HCT116 (cell line): ENCODE measurements around the gene ARHGAP28. TPM values are rescaled to one million over a fixed set of nuclear protein-coding genes. Genes with fewer than 3 reads are reported as not detected.

Experiments used
- ATAC-seq: fragments of 200-7000 bp; cut with Tn5 transposase; 2 replicates; pipeline ENCODE4 v1.9.1; 2020; ENCODE audit warnings: mild to moderate bottlenecking, moderate library complexity
- BruUV-seq: library from RNA; stranded (reverse); fragments of 400-500 nt; replicated peaks from 2 replicates; lab custom pipeline; 2021; lab: Mats Ljungman, UMichigan
- CTCF ChIA-PET: fragments of 300-600 bp; sonication (Branson Sonifier 250); formaldehyde crosslinking; loops from one replicate; lab custom pipeline; 2021; ENCODE audit warnings: antibody characterized with exemption; lab: Charles Lee
- POLR2A ChIA-PET: fragments of 300-600, 350-600 bp; sonication (Branson Sonifier 250); formaldehyde crosslinking; loops from one replicate; lab custom pipeline; 2021; ENCODE audit warnings: antibody characterized with exemption; lab: Charles Lee
- RAD21 ChIA-PET, 2 experiments: fragments of 300-600 bp; sonication (Branson Sonifier 250); formaldehyde crosslinking; loops; one replicate each; lab custom pipeline; 2023; ENCODE audit warnings: low total read pairs in 2 of 2; ENCODE audit not compliant: uncharacterized antibody in 2 of 2, unreplicated experiment in 2 of 2, low non-redundant PET in 1 of 2; lab: Charles Lee
- DNase-seq: peaks from one replicate; pipeline ENCODE4 v3.0.0-alpha.2; 2010; ENCODE audit warnings: low read depth, low spot score
- H2AFZ ChIP-seq: fragments of 200-600 bp; shearing (Covaris generic), sonication (generic); 2 replicates; pipeline ENCODE4 v1.6.1; 2017; ENCODE audit warnings: low read depth, mixed run types, mixed read lengths, antibody characterized with exemption, low read length; ENCODE audit not compliant: poor library complexity, severe bottlenecking
- H3K27ac ChIP-seq: 2 replicates; pipeline ENCODE4 v1.5.1; 2012; ENCODE audit warnings: low read depth, low read length
- H3K27me3 ChIP-seq: fragments of 200-600 bp; sonication (generic); 2 replicates; pipeline ENCODE4 v1.6.1; 2016; ENCODE audit warnings: mixed run types, low read length, mixed read lengths; ENCODE audit not compliant: insufficient read depth
- H3K36me3 ChIP-seq, 2 experiments: fragments of 200-500 bp in 1 of 2; fragments of 200-600 bp in 1 of 2; sonication (Bioruptor generic) in 1 of 2; sonication (generic) in 1 of 2; 2 replicates each; pipeline versions ENCODE4 v1.5.1 to v1.6.1; 2014 to 2016; ENCODE audit warnings: low read length in 2 of 2, inconsistent platforms in 1 of 2, mixed read lengths in 1 of 2, mixed run types in 1 of 2; ENCODE audit not compliant: insufficient read depth in 2 of 2, control insufficient read depth in 1 of 2
- H3K4me1 ChIP-seq, 2 experiments: fragments of 200-600 bp in 1 of 2; sonication (generic) in 1 of 2; 2 replicates each; pipeline versions ENCODE4 v1.5.1 to v1.6.1; 2012 to 2017; ENCODE audit warnings: low read length in 2 of 2, inconsistent platforms in 1 of 2, mild to moderate bottlenecking in 1 of 2, mixed read lengths in 1 of 2, mixed run types in 1 of 2, moderate library complexity in 1 of 2; ENCODE audit not compliant: insufficient read depth in 2 of 2, control insufficient read depth in 1 of 2
- H3K4me2 ChIP-seq: fragments of 200-600 bp; sonication (generic); 2 replicates; pipeline ENCODE4 v1.6.1; 2017; ENCODE audit warnings: mixed run types, low read length, mixed read lengths
- H3K4me3 ChIP-seq, 2 experiments: fragments of 200-600 bp in 1 of 2; sonication (generic) in 1 of 2; replicated peaks in 1 of 2; 2 replicates each; pipeline ENCODE4 v1.5.1; 2011 to 2016; ENCODE audit warnings: low read length in 2 of 2, control low read depth in 1 of 2, low read depth in 1 of 2, mild to moderate bottlenecking in 1 of 2, mixed read lengths in 1 of 2, mixed run types in 1 of 2
- H3K79me2 ChIP-seq: fragments of 200-600 bp; sonication (generic); 2 replicates; pipeline ENCODE4 v1.6.1; 2017; ENCODE audit warnings: mild to moderate bottlenecking, mixed run types, low read length, moderate library complexity, mixed read lengths; ENCODE audit not compliant: insufficient read depth
- H3K9ac ChIP-seq: fragments of 200-600 bp; sonication (generic); 2 replicates; pipeline ENCODE4 v1.6.1; 2016; ENCODE audit warnings: low read length, mixed read lengths
- H3K9me2 ChIP-seq: fragments of 200-600 bp; sonication (generic), shearing (Covaris generic); 2 replicates; pipeline ENCODE4 v1.6.1; 2017; ENCODE audit warnings: mixed run types, mild to moderate bottlenecking, moderate library complexity; ENCODE audit not compliant: insufficient read depth
- H3K9me3 ChIP-seq, 2 experiments: fragments of 200-500 bp in 1 of 2; fragments of 200-600 bp in 1 of 2; sonication (Bioruptor generic) in 1 of 2; sonication (generic) in 1 of 2; 2 replicates each; pipeline ENCODE4 v1.6.1; 2014 to 2017; ENCODE audit warnings: low read length in 2 of 2, mixed read lengths in 2 of 2, inconsistent platforms in 1 of 2, low read depth in 1 of 2, mild to moderate bottlenecking in 1 of 2, mixed run types in 1 of 2, moderate library complexity in 1 of 2; ENCODE audit not compliant: control insufficient read depth in 1 of 2, insufficient read depth in 1 of 2
- H4K20me1 ChIP-seq: fragments of 200-600 bp; sonication (generic), shearing (Covaris generic); 2 replicates; pipeline ENCODE4 v1.6.1; 2017; ENCODE audit warnings: mixed run types, mild to moderate bottlenecking, moderate library complexity; ENCODE audit not compliant: insufficient read depth
- CEBPB ChIP-seq: IDR thresholded peaks from 2 replicates; pipeline ENCODE4 v1.6.1; 2012; ENCODE audit warnings: low read depth
- CTCF ChIP-seq, 3 experiments: fragments of 200-600 bp in 1 of 3; sonication (generic) in 1 of 3; IDR thresholded peaks in 2 of 3; conservative IDR thresholded peaks in 1 of 3; 2 replicates each; pipeline ENCODE4 v1.5.1; 2012 to 2017; ENCODE audit warnings: low read depth in 2 of 3, low read length in 2 of 3, antibody characterized with exemption in 1 of 3, borderline replicate concordance in 1 of 3, control low read depth in 1 of 3, mild to moderate bottlenecking in 1 of 3, mixed read lengths in 1 of 3, mixed run types in 1 of 3, moderate library complexity in 1 of 3; ENCODE audit not compliant: insufficient read depth in 1 of 3
- ELF1 ChIP-seq: IDR thresholded peaks from 2 replicates; pipeline ENCODE4 v1.6.1; 2012; ENCODE audit warnings: low read depth, borderline replicate concordance
- EZH2 ChIP-seq: fragments of 200-600 bp; sonication (generic); IDR thresholded peaks from 2 replicates; pipeline ENCODE4 v1.6.1; 2017; ENCODE audit warnings: antibody characterized with exemption, mixed run types
- JUND ChIP-seq: IDR thresholded peaks from 2 replicates; pipeline ENCODE4 v1.6.1; 2012
- MAX ChIP-seq: IDR thresholded peaks from 2 replicates; pipeline ENCODE4 v1.6.1; 2012
- RAD21 ChIP-seq: IDR thresholded peaks from 2 replicates; pipeline ENCODE4 v1.6.1; 2012; ENCODE audit warnings: low read depth, mild to moderate bottlenecking
- SP1 ChIP-seq: IDR thresholded peaks from 2 replicates; pipeline ENCODE4 v1.6.1; 2012; ENCODE audit warnings: low read depth
- SRF ChIP-seq: IDR thresholded peaks from 2 replicates; pipeline ENCODE4 v1.6.1; 2012; ENCODE audit warnings: low read depth
- TCF7L2 ChIP-seq: IDR thresholded peaks from 2 replicates; pipeline ENCODE4 v1.7.0; 2011; ENCODE audit warnings: borderline replicate concordance, inconsistent platforms; ENCODE audit not compliant: insufficient read depth, insufficient read length; ENCODE audit errors: extremely low read depth
- ZBTB33 ChIP-seq: IDR thresholded peaks from 2 replicates; pipeline ENCODE4 v1.6.1; 2011; ENCODE audit warnings: mild to moderate bottlenecking, low read length, moderate library complexity; ENCODE audit not compliant: insufficient replicate concordance; ENCODE audit errors: extremely low read depth
- ZFX ChIP-seq: fragments of 450-650 bp; IDR thresholded peaks from 2 replicates; pipeline ENCODE4 v1.6.1; 2017
- intact Hi-C: fragments of 100-400 bp; cut with micrococcal nuclease; formaldehyde crosslinking; loops from 2 replicates; pipeline ENCODE4 v1.10.0; 2022
- total RNA-seq: library from RNA; stranded (reverse); gene quantifications from one replicate; pipeline ENCODE4 v1.2.1, GENCODE V29; 2021; ENCODE audit not compliant: unreplicated experiment

ARHGAP28 gene
- total RNA-seq, 1 experiment from 2014 or later, result not detected

GRCh38 chr18:6854811-6855210, 125.3 kb downstream of the ARHGAP28 start:
- Histone ChIP-seq H3K4me1 (no peaks in the 10 kb centered on the region), H3K36me3 (no peaks in the 10 kb centered on the region), H3K27me3 (no peaks in the 10 kb centered on the region), H3K27ac (no peak overlapping the region), H3K79me2 (no peaks in the 10 kb centered on the region), H3K9me2 (no peaks in the 10 kb centered on the region), H2AFZ (no peak overlapping the region), H3K9me3 (peaks cover 5 to 37% of the 10 kb centered on the region in 2 experiments; a peak in 2 of 4 replicates), H4K20me1 (no peaks in the 10 kb centered on the region), H3K4me3 (no peak overlapping the region), H3K4me2 (no peak overlapping the region), H3K9ac (no peak overlapping the region)
- BruUV-seq, result no TSS peak
- ChIA-PET RAD21 (no interaction called here), CTCF (no interaction called here), POLR2A (no interaction called here)
- DNase-seq, result no peak
- ATAC-seq, result no peak
- TF ChIP-seq JUND (no peak), MAX (no peak), ZFX (no peak), CTCF (IDR thresholded peaks at IDR 0.05 in 2 of 3, conservative IDR thresholded peaks at IDR 0.05 in 1 of 3; ENCODE audit: borderline replicate concordance in 1 of 3, insufficient read depth in 1 of 3, low read depth in 2 of 3, low read length in 2 of 3) (no peak), SP1 (no peak), TCF7L2 (no peak)
- intact Hi-C loops, result no loop called here

- RAD21 ChIA-PET, result no interaction called here
- Histone ChIP-seq H3K9ac (no peak overlapping the region), H4K20me1 (no peaks in the 10 kb centered on the region), H3K79me2 (no peaks in the 10 kb centered on the region), H2AFZ (no peak overlapping the region), H3K4me1 (no peaks in the 10 kb centered on the region), H3K36me3 (no peaks in the 10 kb centered on the region), H3K9me2 (no peaks in the 10 kb centered on the region), H3K27ac (no peak overlapping the region), H3K9me3 (peaks cover 5 to 32% of the 10 kb centered on the region in 2 experiments; a peak in 2 of 4 replicates), H3K27me3 (no peaks in the 10 kb centered on the region), H3K4me3 (no peak overlapping the region), H3K4me2 (no peak overlapping the region)
- CTCF ChIA-PET, result no interaction called here
- DNase-seq (no peak), ATAC-seq (no peak)
- BruUV-seq, result no TSS peak
- intact Hi-C loops, result no loop called here
- POLR2A ChIA-PET, result no interaction called here
- TF ChIP-seq SRF (no peak), ZFX (no peak), CEBPB (no peak), JUND (no peak), TCF7L2 (no peak), ZBTB33 (no peak), ELF1 (no peak), RAD21 (no peak), CTCF (IDR thresholded peaks at IDR 0.05 in 2 of 3, conservative IDR thresholded peaks at IDR 0.05 in 1 of 3; ENCODE audit: borderline replicate concordance in 1 of 3, insufficient read depth in 1 of 3, low read depth in 2 of 3, low read length in 2 of 3) (no peak), EZH2 (no peak)
These were observed 126.3 kb downstream of the ARHGAP28 start for GRCh38 chr18:6855767-6856166.
